Measurements from ENCODE around the gene SSR3.

SSR3 gene

DNA sequence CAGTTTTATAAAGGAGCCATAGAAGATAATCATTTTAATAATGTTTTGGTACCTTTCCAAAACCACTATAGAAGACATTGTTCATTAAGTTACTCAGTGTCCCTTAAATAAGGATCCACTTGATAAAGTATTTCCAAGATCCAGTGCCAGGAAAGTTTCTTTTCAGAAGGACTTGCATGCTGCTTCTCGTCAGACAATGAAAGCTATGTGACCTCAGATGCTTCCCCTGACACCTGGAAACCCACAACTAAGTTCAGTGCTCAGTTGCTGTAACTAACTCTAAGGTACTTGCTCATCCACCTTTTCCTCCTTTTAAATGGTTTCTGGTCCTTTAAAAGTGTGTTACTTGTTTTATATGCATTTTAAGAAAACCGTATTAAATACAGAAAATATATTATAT, 7.3 kb downstream of the SSR3 start:
- no peak for TF ChIP-seq FOXA1 (IDR thresholded peaks at IDR 0.05)
- no peak for TF ChIP-seq FOXM1 (IDR thresholded peaks at IDR 0.05; ENCODE audit: borderline replicate concordance)
- TF ChIP-seq ARNT (IDR thresholded peaks at IDR 0.05) = no peak
- ChIA-PET POLR2A (interaction anchor here (0.7 kb wide), 1 partner anchor 389 kb away, joined by 3 read pairs; no protein-coding TSS in a partner anchor), CTCF (interaction anchor here (0.6 kb wide), 1 partner anchor 375 kb away, joined by 3 read pairs; no protein-coding TSS in a partner anchor)
- no peak for DNase-seq (ENCODE audit: extremely low spot score)

DNA sequence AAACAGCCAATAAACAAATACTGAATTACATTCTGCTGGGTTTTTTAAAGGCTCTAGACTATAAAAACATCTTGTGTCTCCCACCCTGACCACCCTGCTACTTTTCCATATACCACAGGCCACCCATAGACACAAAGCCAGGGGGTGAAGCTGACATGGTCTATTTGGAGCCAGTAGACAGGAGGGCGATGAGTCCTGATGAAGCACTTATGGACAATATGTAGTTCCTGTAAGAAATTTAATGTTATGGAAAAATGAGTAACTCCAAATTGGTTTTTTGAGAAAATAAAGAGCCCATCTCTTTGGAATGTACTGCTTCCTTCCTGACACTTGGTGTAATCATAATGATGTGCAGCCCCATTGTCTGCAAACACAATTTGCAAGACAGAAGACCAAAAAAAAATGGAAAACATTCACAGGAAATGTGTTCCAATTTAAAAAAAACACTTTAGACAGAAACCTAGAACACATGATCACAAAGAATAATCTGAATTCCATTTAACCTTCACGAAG, 11.8 kb downstream of the SSR3 start:
- ChIA-PET POLR2A (interaction anchor here (1.2 kb wide), 1 partner anchor 12 kb away, joined by 7 read pairs; the partner anchor contains the start of gene SSR3), CTCF (interaction anchor here (0.6 kb wide), 1 partner anchor 73 kb away, joined by 6 read pairs; no protein-coding TSS in a partner anchor)
- no peak for DNase-seq (ENCODE audit: extremely low spot score)
- no peak for TF ChIP-seq ARNT (IDR thresholded peaks at IDR 0.05)
- TF ChIP-seq SP1 (IDR thresholded peaks at IDR 0.05) = no peak

DNA sequence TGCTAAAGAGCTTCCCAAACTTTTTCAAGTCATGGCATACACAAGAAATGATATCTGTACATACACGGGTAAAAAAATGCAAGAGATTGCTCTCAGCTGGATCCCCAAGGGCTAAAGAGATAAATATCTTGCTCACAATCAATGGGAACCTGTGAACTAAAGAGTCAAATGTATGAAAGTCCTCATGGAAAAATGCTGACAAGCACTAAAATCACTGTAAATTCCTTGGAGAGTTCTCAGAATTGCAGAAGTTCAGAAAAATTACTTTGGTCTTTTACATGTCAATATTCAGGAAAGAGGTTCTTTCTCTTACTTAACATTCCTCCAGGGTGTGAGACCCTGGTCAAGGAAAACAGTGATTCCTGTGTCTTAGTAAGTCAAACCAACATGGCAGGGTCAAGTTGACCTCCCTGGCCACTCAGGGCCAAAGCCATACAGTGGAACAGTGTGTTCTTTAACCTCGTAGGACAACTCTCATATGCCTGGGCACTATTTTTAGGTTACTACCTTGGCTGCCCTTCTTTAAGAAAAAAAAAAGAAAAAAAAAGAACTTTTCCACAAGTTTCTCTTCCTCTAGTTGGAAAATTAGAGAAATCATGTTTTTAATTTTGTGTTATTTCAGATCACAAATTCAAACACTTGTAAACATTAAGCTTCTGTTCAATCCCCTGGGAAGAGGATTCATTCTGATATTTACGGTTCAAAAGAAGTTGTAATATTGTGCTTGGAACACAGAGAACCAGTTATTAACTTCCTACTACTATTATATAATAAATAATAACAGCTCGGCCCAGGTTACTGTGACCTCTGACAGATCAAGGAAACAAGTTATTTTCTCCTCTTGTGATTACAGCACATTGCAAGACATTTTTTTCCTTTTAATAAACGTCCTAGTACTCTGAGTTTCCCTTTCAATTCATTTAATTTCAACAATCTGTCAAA, 12.5 kb downstream of the SSR3 start:
- ChIA-PET POLR2A (no interaction called here), CTCF (interaction anchor here (0.6 kb wide), 1 partner anchor 73 kb away, joined by 6 read pairs; no protein-coding TSS in a partner anchor)
- no peak for TF ChIP-seq SUZ12 (IDR thresholded peaks at IDR 0.05)
- no peak for TF ChIP-seq FOXA1 (IDR thresholded peaks at IDR 0.05)
- TF ChIP-seq ZNF384 (IDR thresholded peaks at IDR 0.05) = no peak
- TF ChIP-seq CTBP1 (IDR thresholded peaks at IDR 0.05; ENCODE audit: borderline replicate concordance) = no peak
- no peak for TF ChIP-seq HDGF (IDR thresholded peaks at IDR 0.05; ENCODE audit: borderline replicate concordance)
- TF ChIP-seq FOXK2 (IDR thresholded peaks at IDR 0.05) = no peak
- TF ChIP-seq SP1 (IDR thresholded peaks at IDR 0.05) = no peak
- TF ChIP-seq ARNT (IDR thresholded peaks at IDR 0.05) = no peak
- TF ChIP-seq, protein P1, sequence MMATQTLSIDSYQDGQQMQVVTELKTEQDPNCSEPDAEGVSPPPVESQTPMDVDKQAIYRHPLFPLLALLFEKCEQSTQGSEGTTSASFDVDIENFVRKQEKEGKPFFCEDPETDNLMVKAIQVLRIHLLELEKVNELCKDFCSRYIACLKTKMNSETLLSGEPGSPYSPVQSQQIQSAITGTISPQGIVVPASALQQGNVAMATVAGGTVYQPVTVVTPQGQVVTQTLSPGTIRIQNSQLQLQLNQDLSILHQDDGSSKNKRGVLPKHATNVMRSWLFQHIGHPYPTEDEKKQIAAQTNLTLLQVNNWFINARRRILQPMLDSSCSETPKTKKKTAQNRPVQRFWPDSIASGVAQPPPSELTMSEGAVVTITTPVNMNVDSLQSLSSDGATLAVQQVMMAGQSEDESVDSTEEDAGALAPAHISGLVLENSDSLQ (IDR thresholded peaks at IDR 0.05) = no peak
- no peak for DNase-seq (ENCODE audit: extremely low spot score)

DNA sequence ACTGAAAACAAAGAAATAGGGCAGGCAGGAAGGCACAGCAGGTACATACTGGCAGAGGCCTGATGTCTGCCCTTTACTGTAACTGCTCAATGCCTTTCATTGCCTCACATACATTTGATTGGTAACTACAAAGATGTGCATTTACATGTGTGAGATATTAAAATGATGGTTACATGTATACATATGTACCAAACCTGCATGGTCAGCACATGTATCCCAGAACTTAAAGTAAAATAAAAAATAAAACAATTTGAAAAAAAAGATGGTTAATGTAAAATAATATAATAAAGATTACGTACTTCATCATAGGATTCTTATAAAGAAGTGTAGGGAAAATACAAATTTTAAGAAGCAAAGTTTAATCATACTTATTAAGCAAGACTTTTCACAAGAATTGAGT, 15.1 kb downstream of the SSR3 start:
- TF ChIP-seq SP1 (IDR thresholded peaks at IDR 0.05) (no peak), HDGF (IDR thresholded peaks at IDR 0.05; ENCODE audit: borderline replicate concordance) (no peak), FOXK2 (IDR thresholded peaks at IDR 0.05) (no peak), FOXM1 (IDR thresholded peaks at IDR 0.05; ENCODE audit: borderline replicate concordance) (no peak), ZNF384 (IDR thresholded peaks at IDR 0.05) (no peak), NFRKB (IDR thresholded peaks at IDR 0.05) (no peak), BHLHE40 (IDR thresholded peaks at IDR 0.05; ENCODE audit: borderline replicate concordance) (no peak)
- TF ChIP-seq, protein P1 (IDR thresholded peaks at IDR 0.05) = no peak
- DNase-seq (ENCODE audit: extremely low spot score) = no peak
- ChIA-PET POLR2A (no interaction called here), CTCF (interaction anchor here (0.7 to 1.1 kb wide), 2 partner anchors 15 to 552 kb away, joined by 5 to 6 read pairs; partner anchors contain the start of gene SSR3)

- ChIA-PET CTCF (no interaction called here), POLR2A (interaction anchor here (0.5 kb wide), 1 partner anchor 9 kb away, joined by 3 read pairs; no protein-coding TSS in a partner anchor)
- TF ChIP-seq ARNT (IDR thresholded peaks at IDR 0.05) = no peak
- no peak for TF ChIP-seq FOXA1 (IDR thresholded peaks at IDR 0.05)
- no peak for TF ChIP-seq FOXK2 (IDR thresholded peaks at IDR 0.05)
- TF ChIP-seq ZNF384 (IDR thresholded peaks at IDR 0.05) = no peak
- no peak for TF ChIP-seq LEF1 (IDR thresholded peaks at IDR 0.05; ENCODE audit: borderline replicate concordance)
- DNase-seq (ENCODE audit: extremely low spot score) = no peak
Measured at GRCh38 chr3:156539051-156539450, 15.9 kb downstream of the SSR3 start.

GRCh38 chr3:156536524-156537316, 18.2 kb downstream of the SSR3 start:
- ChIA-PET POLR2A (no interaction called here), CTCF (no interaction called here)
- no peak for TF ChIP-seq TARDBP (IDR thresholded peaks at IDR 0.05)
- TF ChIP-seq CTBP1 (IDR thresholded peaks at IDR 0.05; ENCODE audit: borderline replicate concordance) = no peak
- TF ChIP-seq BHLHE40 (IDR thresholded peaks at IDR 0.05; ENCODE audit: borderline replicate concordance) = no peak
- TF ChIP-seq HDGF (IDR thresholded peaks at IDR 0.05; ENCODE audit: borderline replicate concordance) = no peak
- no peak for TF ChIP-seq LEF1 (IDR thresholded peaks at IDR 0.05; ENCODE audit: borderline replicate concordance)
- TF ChIP-seq ARNT (IDR thresholded peaks at IDR 0.05) = no peak
- TF ChIP-seq SUZ12 (IDR thresholded peaks at IDR 0.05) = no peak
- no peak for TF ChIP-seq FOXM1 (IDR thresholded peaks at IDR 0.05; ENCODE audit: borderline replicate concordance)
- TF ChIP-seq ZNF384 (IDR thresholded peaks at IDR 0.05) = no peak
- no peak for TF ChIP-seq ELF4 (IDR thresholded peaks at IDR 0.05)
- no peak for TF ChIP-seq FOXK2 (IDR thresholded peaks at IDR 0.05)
- no peak for TF ChIP-seq FOXA1 (IDR thresholded peaks at IDR 0.05)
- TF ChIP-seq NFRKB (IDR thresholded peaks at IDR 0.05) = no peak
- no peak for TF ChIP-seq L3MBTL2 (conservative IDR thresholded peaks at IDR 0.05)
- TF ChIP-seq, protein P1 (IDR thresholded peaks at IDR 0.05) = no peak
- TF ChIP-seq SP1 (IDR thresholded peaks at IDR 0.05) = no peak
- no peak for DNase-seq (ENCODE audit: extremely low spot score)

Measured in HEK293T (cell line).